Vagina (tissue), 2 donors: Measurements from ENCODE around the gene CALCR. TPM values are rescaled to one million over a fixed set of nuclear protein-coding genes. Genes with fewer than 3 reads are reported as not detected.

Experiments used
- DNase-seq, 2 donors: peaks; one replicate each; pipeline ENCODE4 v3.0.0-alpha.2; 2017; ENCODE audit errors: extremely low spot score in 2 of 2
- H3K27ac ChIP-seq: fragments of 200-600 bp; sonication (generic); one replicate; pipeline ENCODE4 v1.5.1; 2019
- H3K27me3 ChIP-seq: fragments of 200-600 bp; sonication (generic); one replicate; pipeline ENCODE4 v1.5.1; 2019
- H3K36me3 ChIP-seq, 2 donors: fragments of 200-600 bp; sonication (generic); one replicate each; pipeline ENCODE4 v1.5.1; 2017 to 2019
- H3K4me1 ChIP-seq: fragments of 200-600 bp; sonication (generic); one replicate; pipeline ENCODE4 v1.5.1; 2019
- H3K4me3 ChIP-seq, 2 donors: fragments of 200-600 bp; sonication (generic); 1 replicate in 1 of 2; 2 replicates in 1 of 2; pipeline ENCODE4 v1.5.1; 2016 to 2019
- H3K9me3 ChIP-seq: fragments of 200-600 bp; sonication (generic); one replicate; pipeline ENCODE4 v1.5.1; 2019
- CTCF ChIP-seq, 3 experiments: fragments of 450-650 bp in 2 of 3; fragments of 200-600 bp in 1 of 3; sonication (generic) in 1 of 3; IDR thresholded peaks; one replicate each; pipeline ENCODE4 v1.5.1; 2017 to 2019; ENCODE audit warnings: antibody characterized with exemption in 3 of 3, mild to moderate bottlenecking in 2 of 3, moderate library complexity in 2 of 3
- POLR2A ChIP-seq, 2 donors: fragments of 450-650 bp; IDR thresholded peaks; one replicate each; pipeline ENCODE4 v1.6.1; 2017; ENCODE audit warnings: antibody characterized with exemption in 2 of 2, mild to moderate bottlenecking in 2 of 2, moderate library complexity in 2 of 2
- POLR2AphosphoS5 ChIP-seq, 2 donors: sonication (generic); formaldehyde crosslinking; IDR thresholded peaks; one replicate each; pipeline ENCODE4 v1.9.0; 2017; ENCODE audit warnings: antibody characterized with exemption in 2 of 2, mild to moderate bottlenecking in 2 of 2, low read depth in 1 of 2; ENCODE audit not compliant: insufficient read depth in 1 of 2
- intact Hi-C: fragments of 100-400 bp; cut with DNase I; formaldehyde crosslinking; loops from one replicate; pipeline ENCODE4 v1.15.1; 2023
- total RNA-seq: library from RNA; depleted of rRNA; stranded (reverse); fragments of >200 nt; gene quantifications from one replicate; pipeline ENCODE4 v1.2.3, GENCODE V29; 2016

CALCR gene
- total RNA-seq, 1 donor from 2014 or later, result not detected

GRCh38 chr7:93475811-93476210 lies 98.7 kb downstream of the CALCR start:
- no peaks in the 10 kb centered on the region for H3K27me3 ChIP-seq
- no peak for DNase-seq
- no peaks in the 10 kb centered on the region for H3K9me3 ChIP-seq
- no peak overlapping the region for H3K4me3 ChIP-seq
- no peak overlapping the region for H3K27ac ChIP-seq
- no peaks in the 10 kb centered on the region for H3K36me3 ChIP-seq
- intact Hi-C loops, result no loop called here
- TF ChIP-seq CTCF (IDR thresholded peaks at IDR 0.05) (no peak), POLR2AphosphoS5 (IDR thresholded peaks at IDR 0.05; ENCODE audit: insufficient read depth in 1 of 2, low read depth in 1 of 2) (no peak), POLR2A (IDR thresholded peaks at IDR 0.05) (no peak)
- H3K4me1 ChIP-seq, result no peaks in the 10 kb centered on the region

DNA sequence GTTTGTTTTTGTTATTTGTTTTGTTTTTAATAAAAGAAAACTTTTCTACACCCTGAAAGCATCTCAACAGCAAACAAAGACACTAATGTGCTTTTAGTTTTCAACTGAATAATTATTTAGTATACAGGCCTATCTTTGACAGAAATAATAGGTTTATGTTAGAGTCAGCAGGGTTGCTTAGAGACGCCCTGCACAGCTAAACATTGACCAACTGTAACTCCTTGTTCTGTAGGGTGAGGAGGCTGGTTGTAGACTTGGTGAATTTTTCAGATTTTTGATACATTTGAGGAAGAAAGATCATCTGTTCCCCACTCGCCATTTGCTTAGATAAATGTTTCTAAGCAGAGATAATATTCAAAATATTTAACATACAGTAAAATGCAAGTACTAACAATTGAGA lies 103.1 kb downstream of the CALCR start:
- no peak overlapping the region for H3K4me3 ChIP-seq
- no peak overlapping the region for H3K27ac ChIP-seq
- no peaks in the 10 kb centered on the region for H3K27me3 ChIP-seq
- intact Hi-C loops, result no loop called here
- no peaks in the 10 kb centered on the region for H3K4me1 ChIP-seq
- H3K9me3 ChIP-seq, result no peaks in the 10 kb centered on the region
- no peak for TF ChIP-seq POLR2A (IDR thresholded peaks at IDR 0.05)
- no peak for TF ChIP-seq POLR2AphosphoS5 (IDR thresholded peaks at IDR 0.05; ENCODE audit: insufficient read depth in 1 of 2, low read depth in 1 of 2)
- no peak for TF ChIP-seq CTCF (IDR thresholded peaks at IDR 0.05)
- no peaks in the 10 kb centered on the region for H3K36me3 ChIP-seq
- DNase-seq, result no peak

DNA sequence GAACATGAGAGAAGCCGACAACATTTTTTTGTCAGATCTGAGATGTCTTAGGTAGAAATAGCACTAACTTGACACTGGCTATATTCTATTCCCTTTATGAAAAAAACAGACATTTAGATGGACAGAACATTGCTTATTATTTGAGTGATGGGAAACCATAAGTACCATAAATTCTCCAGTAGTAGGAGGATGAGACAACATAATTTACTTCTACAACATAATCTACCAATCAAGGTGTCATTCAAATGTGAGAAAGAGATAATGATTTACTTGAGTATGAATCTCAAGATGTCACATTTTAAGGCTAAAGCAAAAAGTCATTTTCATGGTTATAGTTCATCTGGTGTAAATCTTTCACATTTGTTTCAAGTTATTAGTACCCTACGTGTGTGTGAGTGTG lies 110.8 kb downstream of the CALCR start:
- TF ChIP-seq CTCF (IDR thresholded peaks at IDR 0.05) (no peak), POLR2A (IDR thresholded peaks at IDR 0.05) (no peak)
- Histone ChIP-seq H3K36me3 (no peaks in the 10 kb centered on the region), H3K27me3 (no peaks in the 10 kb centered on the region), H3K27ac (no peak overlapping the region), H3K9me3 (no peaks in the 10 kb centered on the region), H3K4me3 (no peak overlapping the region), H3K4me1 (no peaks in the 10 kb centered on the region)
- intact Hi-C loops, result no loop called here
- DNase-seq, result no peak

DNA sequence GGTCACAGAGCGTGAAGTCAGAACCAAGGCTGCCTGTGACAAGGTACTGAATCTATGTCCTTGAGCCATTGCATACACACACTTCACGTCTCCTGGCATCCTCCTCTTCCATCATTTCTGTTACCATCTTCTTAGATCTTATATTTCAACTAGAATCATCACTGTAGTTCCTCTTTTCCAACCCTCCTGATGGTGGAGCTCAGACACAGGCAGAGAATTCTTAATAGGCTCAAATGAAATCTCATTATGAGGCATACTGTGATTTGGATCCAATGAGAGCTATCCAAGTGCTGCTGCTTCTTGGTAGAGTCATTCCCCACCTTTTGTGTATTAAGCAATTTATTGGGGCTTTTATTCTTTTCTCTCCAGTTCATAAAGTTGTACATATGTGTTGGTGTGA lies 113.2 kb downstream of the CALCR start:
- Histone ChIP-seq H3K9me3 (no peaks in the 10 kb centered on the region), H3K27me3 (no peaks in the 10 kb centered on the region), H3K27ac (no peak overlapping the region), H3K36me3 (no peaks in the 10 kb centered on the region), H3K4me1 (no peaks in the 10 kb centered on the region), H3K4me3 (no peak overlapping the region)
- TF ChIP-seq POLR2AphosphoS5 (IDR thresholded peaks at IDR 0.05; ENCODE audit: insufficient read depth in 1 of 2, low read depth in 1 of 2) (no peak), POLR2A (IDR thresholded peaks at IDR 0.05) (no peak), CTCF (IDR thresholded peaks at IDR 0.05) (no peak)
- intact Hi-C loops, result no loop called here
- DNase-seq, result no peak

GRCh38 chr7:93453262-93453661 lies 121.3 kb downstream of the CALCR start:
- Histone ChIP-seq H3K27ac (no peak overlapping the region), H3K4me1 (no peaks in the 10 kb centered on the region), H3K27me3 (no peaks in the 10 kb centered on the region), H3K4me3 (no peak overlapping the region), H3K9me3 (no peaks in the 10 kb centered on the region), H3K36me3 (no peaks in the 10 kb centered on the region)
- DNase-seq, result no peak
- no peak for TF ChIP-seq POLR2AphosphoS5 (IDR thresholded peaks at IDR 0.05; ENCODE audit: insufficient read depth in 1 of 2, low read depth in 1 of 2)
- TF ChIP-seq POLR2A (IDR thresholded peaks at IDR 0.05), result no peak
- no peak for TF ChIP-seq CTCF (IDR thresholded peaks at IDR 0.05)
- intact Hi-C loops, result no loop called here
